ENCODE results near the gene FBXW12. TPM values are rescaled to one million over a fixed set of nuclear protein-coding genes. Genes with fewer than 3 reads are reported as not detected.

The FBXW12 gene
- total and polyA plus RNA-seq, 10 donors = 0.33 to 0.42 TPM; not detected in 8

Small RNA genes lying within 50 kb of the gene (small RNA-seq; reads per million reads assigned to genes)
- gene RN7SL321P = 0 reads per million in 4 donors

Other genes with a start within 250 kb of the FBXW12 start
- gene CDC25A, start 183.8 kb upstream of the FBXW12 start, total RNA-seq = 1 to 10 TPM; 1.7 to 8.1 (median 3.6) TPM
- gene CDC25A, start 183.8 kb upstream of the FBXW12 start, polyA plus RNA-seq = 1 to 10 TPM in 2 of 3 donors, under 1 TPM in 1; 0.65 to 2.3 (median 1.8) TPM
- gene CAMP, start 148.7 kb upstream of the FBXW12 start, total RNA-seq = 10 to 100 TPM in 3 of 7 donors, 1 to 10 TPM in 4; 1.5 to 98.9 (median 7.3) TPM
- gene CAMP, start 148.7 kb upstream of the FBXW12 start, polyA plus RNA-seq = 10 to 100 TPM; 14.1 to 26.1 (median 25.2) TPM
- gene ZNF589, start 131.1 kb upstream of the FBXW12 start, total RNA-seq = 10 to 100 TPM; 20.1 to 56.5 (median 46.0) TPM
- 10 to 100 TPM; 14.4 to 36.8 (median 24.5) TPM for gene ZNF589, start 131.1 kb upstream of the FBXW12 start, polyA plus RNA-seq
- gene NME6, start 70.9 kb upstream of the FBXW12 start, total RNA-seq = 10 to 100 TPM; 23.5 to 46.4 (median 29.3) TPM
- 10 to 100 TPM; 13.0 to 16.4 (median 15.0) TPM for gene NME6, start 70.9 kb upstream of the FBXW12 start, polyA plus RNA-seq
- 1 to 10 TPM in 1 of 7 donors, not detected in 6; 6.1 TPM for gene SPINK8, start 38.6 kb upstream of the FBXW12 start, total RNA-seq
- under 1 TPM in 2 of 3 donors, not detected in 1; 0.35 to 0.52 TPM for gene SPINK8, start 38.6 kb upstream of the FBXW12 start, polyA plus RNA-seq
- 10 to 100 TPM; 31.8 to 95.9 (median 58.2) TPM for gene PLXNB1, start 57.9 kb downstream of the FBXW12 start, total RNA-seq
- 10 to 100 TPM; 12.3 to 58.3 (median 35.8) TPM for gene PLXNB1, start 57.9 kb downstream of the FBXW12 start, polyA plus RNA-seq
- gene CCDC51, start 67.9 kb downstream of the FBXW12 start, total RNA-seq = 10 to 100 TPM in 6 of 7 donors, 1 to 10 TPM in 1; 8.4 to 22.2 (median 18.7) TPM
- 10 to 100 TPM; 10.2 to 15.8 (median 12.4) TPM for gene CCDC51, start 67.9 kb downstream of the FBXW12 start, polyA plus RNA-seq
- 100 to 1,000 TPM; 145 to 258 (median 170) TPM for gene TMA7, start 68.0 kb downstream of the FBXW12 start, total RNA-seq
- 100 to 1,000 TPM; 606 to 753 (median 701) TPM for gene TMA7, start 68.0 kb downstream of the FBXW12 start, polyA plus RNA-seq
- gene ATRIP, start 74.5 kb downstream of the FBXW12 start, total RNA-seq = 10 to 100 TPM in 1 of 7 donors, 1 to 10 TPM in 6; 6.4 to 10.0 (median 7.0) TPM
- 1 to 10 TPM; 5.2 to 5.7 (median 5.2) TPM for gene ATRIP, start 74.5 kb downstream of the FBXW12 start, polyA plus RNA-seq
- 100 to 1,000 TPM; 154 to 227 (median 182) TPM for gene SHISA5, start 132.0 kb downstream of the FBXW12 start, total RNA-seq
- gene SHISA5, start 132.0 kb downstream of the FBXW12 start, polyA plus RNA-seq = 100 to 1,000 TPM in 1 of 3 donors, 10 to 100 TPM in 2; 80.2 to 132 (median 85.6) TPM
- gene PFKFB4, start 184.6 kb downstream of the FBXW12 start, total RNA-seq = 10 to 100 TPM; 11.0 to 43.1 (median 22.8) TPM
- gene PFKFB4, start 184.6 kb downstream of the FBXW12 start, polyA plus RNA-seq = 1 to 10 TPM; 2.0 to 4.8 (median 3.8) TPM
- gene UCN2, start 191.6 kb downstream of the FBXW12 start, total RNA-seq = under 1 TPM in 5 of 7 donors, not detected in 2; 0.20 to 0.60 (median 0.51) TPM
- gene UCN2, start 191.6 kb downstream of the FBXW12 start, polyA plus RNA-seq = under 1 TPM; 0.21 to 0.61 (median 0.45) TPM
- 10 to 100 TPM in 5 of 7 donors, 1 to 10 TPM in 2; 8.6 to 33.7 (median 13.5) TPM for gene COL7A1, start 223.1 kb downstream of the FBXW12 start, total RNA-seq
- 100 to 1,000 TPM in 2 of 3 donors, 10 to 100 TPM in 1; 39.7 to 144 (median 110) TPM for gene COL7A1, start 223.1 kb downstream of the FBXW12 start, polyA plus RNA-seq
- gene UQCRC1, start 237.4 kb downstream of the FBXW12 start, total RNA-seq = 100 to 1,000 TPM; 126 to 222 (median 130) TPM
- gene UQCRC1, start 237.4 kb downstream of the FBXW12 start, polyA plus RNA-seq = 100 to 1,000 TPM in 1 of 3 donors, 10 to 100 TPM in 2; 88.6 to 128 (median 92.6) TPM
- not detected for gene TMEM89, start 249.6 kb downstream of the FBXW12 start, total RNA-seq
- gene TMEM89, start 249.6 kb downstream of the FBXW12 start, polyA plus RNA-seq = under 1 TPM in 2 of 3 donors, not detected in 1; 0.42 to 0.46 TPM